Measurements from ENCODE around the gene IKZF1. TPM values are rescaled to one million over a fixed set of nuclear protein-coding genes. Genes with fewer than 3 reads are reported as not detected.

IKZF1 gene
- total and polyA plus RNA-seq, 2 of the 13 experiments (the other 11 are each of a cell fraction or from before 2014, with no cell fraction given) = not detected

DNA sequence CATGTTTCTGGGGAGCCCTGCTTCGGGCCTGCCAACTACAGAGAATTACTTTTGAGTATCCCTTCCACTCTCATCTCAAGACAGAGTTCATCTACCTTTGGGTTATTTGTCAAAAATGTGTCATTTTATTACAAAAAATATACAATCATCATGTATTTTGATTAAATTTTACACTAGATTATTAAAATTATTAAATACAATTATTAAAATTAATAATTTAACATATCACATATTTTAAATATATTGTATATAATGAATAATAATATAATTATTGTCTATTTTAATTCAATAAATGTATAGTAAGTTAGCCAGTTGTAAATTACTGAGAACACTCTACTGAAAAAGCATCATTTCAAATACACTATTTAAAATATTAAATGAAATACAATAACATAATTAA lies 94.7 kb downstream of the IKZF1 start (continued):
- TF ChIP-seq ZNF17 (CRISPR knock-in tag; IDR thresholded peaks at IDR 0.05) = no peak
- TF ChIP-seq NFKB2 (CRISPR knock-in tag; IDR thresholded peaks at IDR 0.05; ENCODE audit: borderline replicate concordance) = no peak

DNA sequence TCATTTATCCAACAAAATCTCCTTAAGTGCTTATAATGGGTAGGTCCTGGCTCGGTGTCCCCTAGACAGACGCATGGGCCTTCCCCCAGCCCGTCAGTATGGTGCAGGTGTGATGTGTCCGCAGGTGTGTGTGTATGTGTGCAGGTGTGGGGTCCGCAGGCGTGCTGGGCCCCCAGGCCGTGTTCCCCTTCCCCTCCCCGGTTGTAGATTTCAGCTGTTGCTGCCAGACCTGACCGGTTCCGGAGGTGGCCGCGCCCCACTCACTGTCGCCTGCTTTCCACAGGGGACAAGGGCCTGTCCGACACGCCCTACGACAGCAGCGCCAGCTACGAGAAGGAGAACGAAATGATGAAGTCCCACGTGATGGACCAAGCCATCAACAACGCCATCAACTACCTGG lies 95.1 kb downstream of the IKZF1 start:
- no peaks in the 10 kb centered on the region for H3K9me3 ChIP-seq (ENCODE audit: low read length)
- 46% methylated on average over 10 of the region's 21 CpGs for WGBS (ENCODE audit: low lambda C conversion rate)
- H3K27ac ChIP-seq (ENCODE audit: extremely low read length, insufficient read depth, low read length) = no peak overlapping the region
- H3K4me2 ChIP-seq (ENCODE audit: low read depth, low read length) = no peak overlapping the region
- TF ChIP-seq, protein P1, sequence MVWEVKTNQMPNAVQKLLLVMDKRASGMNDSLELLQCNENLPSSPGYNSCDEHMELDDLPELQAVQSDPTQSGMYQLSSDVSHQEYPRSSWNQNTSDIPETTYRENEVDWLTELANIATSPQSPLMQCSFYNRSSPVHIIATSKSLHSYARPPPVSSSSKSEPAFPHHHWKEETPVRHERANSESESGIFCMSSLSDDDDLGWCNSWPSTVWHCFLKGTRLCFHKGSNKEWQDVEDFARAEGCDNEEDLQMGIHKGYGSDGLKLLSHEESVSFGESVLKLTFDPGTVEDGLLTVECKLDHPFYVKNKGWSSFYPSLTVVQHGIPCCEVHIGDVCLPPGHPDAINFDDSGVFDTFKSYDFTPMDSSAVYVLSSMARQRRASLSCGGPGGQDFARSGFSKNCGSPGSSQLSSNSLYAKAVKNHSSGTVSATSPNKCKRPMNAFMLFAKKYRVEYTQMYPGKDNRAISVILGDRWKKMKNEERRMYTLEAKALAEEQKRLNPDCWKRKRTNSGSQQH (CRISPR knock-in tag; IDR thresholded peaks at IDR 0.05; ENCODE audit: low read depth) = no peak
- TF ChIP-seq ZFAT (CRISPR knock-in tag; conservative IDR thresholded peaks at IDR 0.05) (no peak), ZNF251 (CRISPR knock-in tag; IDR thresholded peaks at IDR 0.05) (no peak), ZNF607 (CRISPR knock-in tag; IDR thresholded peaks at IDR 0.05; ENCODE audit: borderline replicate concordance) (no peak), MXI1 (IDR thresholded peaks at IDR 0.05; ENCODE audit: borderline replicate concordance, low read depth, low read length) (no peak)
- TF ChIP-seq, protein P2, sequence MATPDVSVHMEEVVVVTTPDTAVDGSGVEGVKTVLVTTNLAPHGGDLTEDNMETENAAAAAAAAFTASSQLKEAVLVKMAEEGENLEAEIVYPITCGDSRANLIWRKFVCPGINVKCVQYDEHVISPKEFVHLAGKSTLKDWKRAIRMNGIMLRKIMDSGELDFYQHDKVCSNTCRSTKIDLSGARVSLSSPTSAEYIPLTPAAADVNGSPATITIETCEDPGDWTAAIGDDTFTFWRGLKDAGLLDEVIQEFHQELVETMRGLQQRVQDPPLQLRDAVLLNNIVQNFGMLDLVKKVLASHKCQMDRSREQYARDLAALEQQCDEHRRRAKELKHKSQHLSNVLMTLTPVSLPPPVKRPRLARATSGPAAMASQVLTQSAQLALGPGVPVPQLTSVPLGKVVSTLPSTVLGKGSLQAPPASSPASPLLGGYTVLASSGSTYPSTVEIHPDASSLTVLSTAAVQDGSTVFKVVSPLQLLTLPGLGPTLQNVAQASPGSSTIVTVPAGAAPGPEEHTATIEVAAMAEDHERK (CRISPR knock-in tag; IDR thresholded peaks at IDR 0.05; ENCODE audit: low read depth) = no peak
- no peaks in the 10 kb centered on the region for H3K79me2 ChIP-seq (ENCODE audit: insufficient read depth, low read length)
- H3K36me3 ChIP-seq (replicated peaks in 1 of 2; ENCODE audit: control insufficient read depth in 1 of 2, insufficient read depth in 2 of 2, low read length in 2 of 2) = no peaks in the 10 kb centered on the region
- H3K4me1 ChIP-seq (ENCODE audit: insufficient read depth, low read length) = no peaks in the 10 kb centered on the region
- intact Hi-C loops (cut with micrococcal nuclease; ENCODE audit: unreplicated experiment) (no loop called here), in situ Hi-C loops (cut with HindIII; ENCODE audit: extremely low pct_ligation_motif_present, low pct_unique_long_range_greater_than_20kb) (no loop called here)
- H3K9ac ChIP-seq (ENCODE audit: insufficient read depth, low read depth, low read length) = no peak overlapping the region
- FAIRE-seq (no peak), ATAC-seq (no peak), DNase-seq (ENCODE audit: low spot score) (no peak)
- H2AFZ ChIP-seq (ENCODE audit: low read length) = no peak overlapping the region
- no peaks in the 10 kb centered on the region for H4K20me1 ChIP-seq (ENCODE audit: insufficient read depth, low read length)
- ChIA-PET CTCF (ENCODE audit: low intra/inter-chr PET ratio, low total read pairs) (no interaction called here), POLR2A (no interaction called here)
- peaks cover 0 to 23% of the 10 kb centered on the region in 2 experiments; a peak in 2 of 5 replicates for H3K27me3 ChIP-seq (ENCODE audit: control insufficient read depth in 1 of 2, insufficient read depth in 2 of 2, low read length in 2 of 2)
- no peak overlapping the region for H3K4me3 ChIP-seq (replicated peaks in 1 of 3; ENCODE audit: insufficient read depth in 1 of 3, low read depth in 2 of 3, low read length in 3 of 3)
- no TSS peak for BruUV-seq (replicated peaks)
